Hematopoietic multipotent progenitor cell treated with erythropoietin and hydrocortisone succinate and interleukin-3 and kit ligand, for 8 days (in vitro differentiated cells): ENCODE measurements around the gene GXYLT1.
A peak's percentile ranks its signal among the peaks of the same experiment; 100 is the strongest.
"Not testable (repeated sequence)": the region's sequence is repeated elsewhere in the genome, so short reads cannot be mapped to it uniquely, and the experiment has no call there.

Experiments used
- DNase-seq: peaks from one replicate; pipeline ENCODE4 v3.0.0-alpha.2; 2015

The GXYLT1 gene

DNA sequence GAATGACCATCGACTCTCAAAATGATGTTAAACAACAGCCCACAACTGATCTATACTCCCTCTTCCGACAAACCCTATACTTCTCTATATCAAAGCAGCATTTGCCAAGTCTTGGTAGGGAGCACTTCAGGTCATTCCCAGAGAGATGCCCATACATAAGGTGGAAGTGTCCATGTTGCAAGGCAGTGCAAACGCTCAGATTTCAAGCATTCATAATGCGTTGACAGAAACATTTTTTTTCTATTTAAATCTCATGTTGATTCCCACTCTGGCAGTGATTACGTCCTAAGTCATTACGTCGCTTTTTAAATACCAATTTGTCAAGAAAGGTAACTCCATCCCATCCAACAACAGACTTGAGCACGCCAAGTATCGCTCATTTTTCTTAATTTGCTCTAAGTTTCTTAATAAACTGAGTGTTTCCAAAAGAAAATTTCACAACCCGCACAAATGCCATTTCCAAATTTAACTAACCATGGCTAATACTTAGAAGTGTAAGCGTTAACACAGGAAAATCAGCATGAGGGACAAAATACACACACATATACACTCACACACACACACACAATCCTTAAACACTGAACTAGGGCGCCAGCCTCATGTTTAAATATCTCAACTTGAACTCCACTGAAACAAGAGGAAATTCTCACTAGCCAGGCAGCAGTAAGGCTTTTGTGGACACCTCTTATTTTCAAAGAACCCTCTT lies 1.1 kb downstream of the GXYLT1 start:
- DNase-seq, result peak; percentile 26

DNA sequence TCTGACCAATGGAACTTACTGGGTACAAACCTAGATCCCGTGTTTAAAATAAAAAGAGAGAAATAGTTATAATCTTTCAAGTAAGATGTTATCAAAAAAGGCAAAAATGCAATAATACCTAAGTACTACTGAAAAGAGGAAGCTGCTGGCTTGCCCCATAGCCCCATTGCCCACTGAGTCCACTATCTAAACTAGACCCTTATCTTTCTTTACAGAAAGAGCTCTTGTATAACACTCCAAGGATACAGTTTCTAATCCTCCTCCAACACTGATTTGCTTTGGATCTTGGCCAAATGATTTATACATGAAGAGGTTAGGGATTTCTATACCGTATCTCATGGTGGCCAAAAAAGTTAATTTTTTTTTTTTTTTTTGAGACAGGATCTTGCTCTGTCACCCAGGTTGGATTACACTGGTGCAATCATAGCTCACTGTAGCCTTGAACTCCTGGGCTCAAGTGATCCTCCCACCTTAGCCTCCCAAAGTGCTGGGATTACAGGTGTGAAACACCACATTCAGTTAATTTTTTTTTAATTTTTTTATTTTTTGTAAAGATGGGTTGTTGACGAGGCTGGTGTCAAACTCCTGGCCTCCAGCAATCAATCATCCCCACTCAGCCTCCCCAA lies 2.6 kb downstream of the GXYLT1 start:
- DNase-seq, result peak; percentile 56

GRCh38 chr12:42140901-42141300 lies 3.8 kb downstream of the GXYLT1 start:
- no peak for DNase-seq

GRCh38 chr12:42135259-42135814 lies 9.3 kb downstream of the GXYLT1 start:
- DNase-seq, result no peak

DNA sequence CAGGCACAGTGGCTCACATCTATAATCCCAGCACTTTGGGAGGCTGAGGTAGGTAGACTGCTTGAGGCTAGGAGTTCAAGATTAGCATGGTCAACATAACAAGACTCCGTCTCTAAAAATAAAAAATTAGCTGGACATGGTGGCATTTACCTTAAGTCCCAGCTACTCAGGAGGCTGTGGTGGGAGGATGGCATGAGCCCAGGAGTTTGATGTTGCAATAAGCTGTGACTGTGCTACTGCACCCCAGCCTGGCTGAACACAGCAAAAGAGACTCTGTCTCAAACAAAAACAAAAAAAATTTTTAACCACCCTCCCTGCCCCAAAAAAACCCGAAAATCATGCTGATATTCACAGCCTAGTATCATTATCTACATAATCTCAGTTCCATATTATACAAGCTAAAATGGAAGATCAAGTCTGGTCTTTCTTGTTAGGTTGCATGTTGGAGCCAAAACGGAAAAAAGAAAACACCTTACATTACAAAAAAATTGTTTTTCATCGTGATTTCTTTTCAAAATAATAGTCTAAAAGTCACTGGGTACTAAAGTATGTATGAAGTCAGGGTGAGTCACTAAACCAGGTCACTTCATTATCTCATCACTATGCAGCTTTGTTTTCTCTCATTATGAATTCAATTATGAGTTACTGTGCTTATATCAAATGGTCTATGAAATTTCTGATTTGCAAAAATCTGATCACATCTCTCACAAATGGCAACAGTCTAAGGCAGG lies 13.8 kb downstream of the GXYLT1 start:
- DNase-seq, result no peak

- peak; percentile 73 for DNase-seq
These were observed 15.0 kb downstream of the GXYLT1 start for GRCh38 chr12:42129595-42130204.

DNA sequence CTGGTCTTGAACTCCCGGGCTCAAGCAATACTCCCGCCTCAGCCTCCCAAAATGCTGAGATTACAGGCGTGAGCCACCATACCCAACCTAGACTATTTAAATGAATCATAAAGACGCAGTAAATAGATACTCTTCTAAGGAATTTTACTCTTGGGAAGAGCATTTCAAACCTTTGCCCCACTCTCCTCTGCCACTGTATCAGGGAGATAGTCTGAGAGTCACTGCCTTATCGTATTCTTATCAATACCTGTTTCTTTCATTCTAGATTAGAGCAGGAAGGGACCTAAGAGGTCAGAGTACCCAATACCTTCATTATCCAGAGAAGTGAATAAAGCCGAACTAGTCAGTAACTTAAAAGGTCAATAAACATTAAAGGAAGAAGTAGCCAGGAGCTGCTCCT lies 15.8 kb downstream of the GXYLT1 start:
- no peak for DNase-seq

GRCh38 chr12:42128327-42128726 lies 16.3 kb downstream of the GXYLT1 start:
- DNase-seq, result peak; percentile 12

- no peak for DNase-seq
These were observed 17.7 kb downstream of the GXYLT1 start for GRCh38 chr12:42126963-42127362.

DNA sequence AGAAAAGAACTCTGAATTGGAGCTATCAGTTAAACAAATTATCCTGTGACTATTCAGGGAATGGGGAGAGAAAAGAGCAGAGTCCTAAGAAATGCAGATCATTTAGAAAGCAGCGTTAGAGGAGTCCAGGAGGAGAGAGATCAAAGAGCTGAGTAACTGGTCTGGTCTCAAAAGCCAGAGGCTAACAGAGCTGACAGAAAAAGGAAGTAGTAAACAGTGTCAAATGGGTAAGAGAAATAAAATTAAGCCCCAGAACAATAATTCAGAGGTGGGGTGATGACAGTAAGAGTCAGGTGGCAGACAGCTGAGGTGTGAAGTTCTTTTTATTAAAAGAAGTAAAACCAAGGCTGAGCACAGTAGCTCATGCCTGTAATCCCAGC lies 19.3 kb downstream of the GXYLT1 start:
- DNase-seq, result no peak

DNA sequence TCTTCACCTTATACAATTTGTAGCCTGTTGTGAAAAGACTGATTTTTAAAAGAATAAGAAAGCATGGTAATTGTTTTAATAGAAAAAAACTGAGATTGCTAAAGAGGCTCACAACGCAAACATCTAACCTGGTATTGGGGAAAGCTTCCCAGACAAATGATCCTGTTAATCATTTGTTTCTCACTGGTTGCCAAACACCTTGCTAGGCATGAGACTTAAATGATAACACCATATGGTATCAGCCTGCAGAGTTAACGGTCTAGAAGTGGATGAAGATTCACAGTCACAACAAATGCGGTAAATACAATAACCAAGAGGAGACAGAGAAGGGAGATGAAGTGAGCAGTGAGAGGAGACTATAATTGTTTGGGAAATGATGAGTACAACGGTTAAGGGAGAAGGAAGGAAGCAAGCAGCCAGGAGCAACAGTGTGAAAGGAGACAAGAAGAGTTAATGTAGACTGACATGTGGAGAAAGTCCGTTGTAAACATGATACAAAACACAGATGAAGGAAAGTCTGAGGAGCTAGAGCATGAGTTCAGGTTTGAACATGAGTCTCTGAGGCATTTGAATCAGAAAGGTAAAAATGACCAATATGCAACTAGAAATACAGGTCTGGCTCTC lies 19.8 kb downstream of the GXYLT1 start:
- no peak for DNase-seq

- DNase-seq, result no peak
These were observed 25.5 kb downstream of the GXYLT1 start for GRCh38 chr12:42119085-42119633.

GRCh38 chr12:42118136-42118879 lies 26.4 kb downstream of the GXYLT1 start:
- no peak for DNase-seq

- no peak for DNase-seq
These were observed 35.6 kb downstream of the GXYLT1 start for GRCh38 chr12:42109031-42109430.

DNA sequence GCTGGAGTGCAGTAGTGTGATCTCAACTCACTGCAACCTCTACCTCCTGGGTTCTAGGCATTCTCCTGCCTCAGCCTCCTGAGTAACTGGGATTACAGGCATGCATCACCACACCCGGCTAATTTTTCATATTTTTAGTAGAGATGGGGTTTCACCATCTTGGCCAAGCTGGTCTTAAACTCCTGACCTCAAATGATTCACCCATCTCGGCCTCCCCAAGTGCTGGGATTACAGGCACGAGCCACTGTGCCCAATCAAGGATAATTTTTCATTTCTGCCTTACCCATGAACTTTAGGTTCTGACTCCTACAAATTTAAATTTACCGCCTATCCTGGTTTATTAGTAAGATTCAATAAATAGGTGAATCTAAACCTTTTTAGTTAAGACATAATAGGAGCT lies 37.9 kb downstream of the GXYLT1 start:
- not testable (repeated sequence) for DNase-seq

- DNase-seq, result no peak
These were observed 39.9 kb downstream of the GXYLT1 start for GRCh38 chr12:42104784-42105183.

- DNase-seq, result no peak
These were observed 40.6 kb downstream of the GXYLT1 start for GRCh38 chr12:42104087-42104486.

DNA sequence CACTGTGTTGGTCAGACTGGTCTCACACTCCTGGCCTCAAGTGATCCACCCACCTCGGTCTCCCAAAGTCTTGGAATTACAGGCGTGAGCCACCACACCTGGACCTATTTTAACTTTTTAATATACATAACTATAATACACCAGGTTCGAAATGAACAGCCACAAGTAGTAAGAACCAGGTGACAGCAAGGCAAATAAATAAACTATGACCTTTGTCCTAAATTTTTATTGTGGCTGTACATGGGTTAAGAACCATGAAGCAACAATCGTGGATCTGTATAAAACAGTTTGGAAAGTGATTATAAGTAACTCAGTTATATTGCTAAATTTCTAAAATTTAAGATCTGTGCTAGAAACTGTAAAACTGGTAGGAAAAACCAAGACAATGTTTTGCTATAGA lies 41.5 kb downstream of the GXYLT1 start:
- no peak for DNase-seq

DNA sequence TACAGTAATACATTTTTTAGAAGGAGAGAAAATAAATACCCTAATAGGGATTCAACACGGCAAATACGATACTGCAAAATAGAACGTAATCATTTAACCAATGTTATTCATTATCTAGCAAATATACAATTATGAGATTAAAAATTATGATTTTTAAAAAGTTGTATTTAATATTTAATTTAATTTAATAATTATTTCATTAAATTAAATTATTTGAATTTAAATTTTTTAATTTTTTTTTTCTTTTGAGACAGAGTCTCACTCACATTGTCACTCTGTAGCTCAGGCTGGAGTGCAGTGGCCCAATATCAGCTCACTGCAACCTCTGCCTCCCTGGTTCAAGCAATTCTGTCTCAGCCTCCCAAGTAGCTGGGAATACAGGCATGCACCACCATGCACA lies 42.0 kb downstream of the GXYLT1 start:
- no peak for DNase-seq

GRCh38 chr12:42099433-42099832 lies 45.2 kb downstream of the GXYLT1 start:
- no peak for DNase-seq

DNA sequence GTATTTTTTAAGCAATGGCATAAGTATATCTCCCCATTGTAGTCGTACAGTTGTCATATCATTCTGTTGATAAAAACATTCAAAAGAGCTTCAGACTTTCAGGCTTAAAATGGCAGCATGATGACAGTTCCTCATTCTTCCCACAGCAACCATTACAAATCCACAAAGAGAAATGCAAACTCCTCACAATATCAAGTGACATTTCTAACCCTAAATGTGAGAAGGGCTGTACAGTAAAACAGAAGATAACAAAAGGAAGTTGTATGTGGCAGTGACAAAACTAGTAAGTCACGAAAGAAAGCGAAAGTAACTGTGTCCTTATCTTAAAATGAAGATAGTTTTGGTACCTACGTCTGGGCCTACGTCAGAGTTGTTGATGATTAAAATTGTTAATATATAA lies 46.7 kb downstream of the GXYLT1 start:
- peak; percentile 71 for DNase-seq

GRCh38 chr12:42094277-42094676 lies 50.4 kb downstream of the GXYLT1 start:
- peak; percentile 47 for DNase-seq
